Measurements from ENCODE around the gene KCNT1. TPM values are rescaled to one million over a fixed set of nuclear protein-coding genes. Genes with fewer than 3 reads are reported as not detected.

KCNT1 gene
- total RNA-seq, 1 donor = not detected

GRCh38 chr9:135793221-135794056, 91.5 kb downstream of the KCNT1 start:
- no peak for TF ChIP-seq CTCF (IDR thresholded peaks at IDR 0.05; ENCODE audit: extremely low read depth, low read depth, low read length)
- peak; percentile 89 for DNase-seq (ENCODE audit: insufficient read length, low spot score, missing footprints)
- H3K79me2 ChIP-seq (ENCODE audit: insufficient read depth, low read length) = no peaks in the 10 kb centered on the region
- H4K20me1 ChIP-seq (ENCODE audit: insufficient read depth, low read length) = no peaks in the 10 kb centered on the region
- no peaks in the 10 kb centered on the region for H3K27me3 ChIP-seq (ENCODE audit: insufficient read depth, low read length)
- H2AFZ ChIP-seq (ENCODE audit: low read length) = no peak overlapping the region
- H3K4me3 ChIP-seq (ENCODE audit: insufficient read depth, low read length) = no peak overlapping the region
- no peak overlapping the region for H3K27ac ChIP-seq (ENCODE audit: low read depth, low read length)
- H3K4me2 ChIP-seq (ENCODE audit: insufficient read depth, low read length) = no peak overlapping the region
- no peaks in the 10 kb centered on the region for H3K4me1 ChIP-seq (ENCODE audit: insufficient read depth, low read length)
- no peaks in the 10 kb centered on the region for H3K36me3 ChIP-seq (ENCODE audit: insufficient read depth, low read length)
- H3K9me3 ChIP-seq (ENCODE audit: low read depth, low read length) = no peaks in the 10 kb centered on the region

- no peak overlapping the region for H3K4me2 ChIP-seq (ENCODE audit: insufficient read depth, low read length)
- DNase-seq (ENCODE audit: insufficient read length, low spot score, missing footprints) = peak; percentile 73
- TF ChIP-seq CTCF (IDR thresholded peaks at IDR 0.05; ENCODE audit: extremely low read depth, low read depth, low read length) = no peak
- no peak overlapping the region for H3K27ac ChIP-seq (ENCODE audit: low read depth, low read length)
- H3K9me3 ChIP-seq (ENCODE audit: low read depth, low read length) = no peaks in the 10 kb centered on the region
- H2AFZ ChIP-seq (ENCODE audit: low read length) = no peak overlapping the region
- no peaks in the 10 kb centered on the region for H3K79me2 ChIP-seq (ENCODE audit: insufficient read depth, low read length)
- H3K4me1 ChIP-seq (ENCODE audit: insufficient read depth, low read length) = no peaks in the 10 kb centered on the region
- H3K36me3 ChIP-seq (ENCODE audit: insufficient read depth, low read length) = no peaks in the 10 kb centered on the region
- no peaks in the 10 kb centered on the region for H3K27me3 ChIP-seq (ENCODE audit: insufficient read depth, low read length)
- H3K4me3 ChIP-seq (ENCODE audit: insufficient read depth, low read length) = no peak overlapping the region
- no peaks in the 10 kb centered on the region for H4K20me1 ChIP-seq (ENCODE audit: insufficient read depth, low read length)
These were observed 92.0 kb downstream of the KCNT1 start for GRCh38 chr9:135794057-135794335.

GRCh38 chr9:135794361-135794885, 92.4 kb downstream of the KCNT1 start:
- TF ChIP-seq CTCF (IDR thresholded peaks at IDR 0.05; ENCODE audit: extremely low read depth, low read depth, low read length) = no peak
- Histone ChIP-seq H2AFZ (ENCODE audit: low read length) (no peak overlapping the region), H3K4me3 (ENCODE audit: insufficient read depth, low read length) (no peak overlapping the region), H3K79me2 (ENCODE audit: insufficient read depth, low read length) (no peaks in the 10 kb centered on the region), H3K36me3 (ENCODE audit: insufficient read depth, low read length) (no peaks in the 10 kb centered on the region), H3K4me1 (ENCODE audit: insufficient read depth, low read length) (no peaks in the 10 kb centered on the region), H3K4me2 (ENCODE audit: insufficient read depth, low read length) (no peak overlapping the region), H4K20me1 (ENCODE audit: insufficient read depth, low read length) (no peaks in the 10 kb centered on the region), H3K27me3 (ENCODE audit: insufficient read depth, low read length) (no peaks in the 10 kb centered on the region), H3K27ac (ENCODE audit: low read depth, low read length) (no peak overlapping the region), H3K9me3 (ENCODE audit: low read depth, low read length) (no peaks in the 10 kb centered on the region)
- peak; percentile 77 for DNase-seq (ENCODE audit: insufficient read length, low spot score, missing footprints)

- Histone ChIP-seq H3K27ac (ENCODE audit: low read depth, low read length) (no peak overlapping the region), H3K27me3 (ENCODE audit: insufficient read depth, low read length) (no peaks in the 10 kb centered on the region), H3K4me1 (ENCODE audit: insufficient read depth, low read length) (no peaks in the 10 kb centered on the region), H3K4me3 (ENCODE audit: insufficient read depth, low read length) (no peak overlapping the region), H3K4me2 (ENCODE audit: insufficient read depth, low read length) (no peak overlapping the region), H2AFZ (ENCODE audit: low read length) (no peak overlapping the region), H3K9me3 (ENCODE audit: low read depth, low read length) (no peaks in the 10 kb centered on the region), H4K20me1 (ENCODE audit: insufficient read depth, low read length) (no peaks in the 10 kb centered on the region), H3K36me3 (ENCODE audit: insufficient read depth, low read length) (no peaks in the 10 kb centered on the region), H3K79me2 (ENCODE audit: insufficient read depth, low read length) (no peaks in the 10 kb centered on the region)
- no peak for TF ChIP-seq CTCF (IDR thresholded peaks at IDR 0.05; ENCODE audit: extremely low read depth, low read depth, low read length)
- DNase-seq (ENCODE audit: insufficient read length, low spot score, missing footprints) = peak; percentile 42
These were observed 93.4 kb downstream of the KCNT1 start for GRCh38 chr9:135795391-135795790.

Data from osteoblast (primary cell).